ENCODE measurements around the gene ABCA7.

The ABCA7 gene

GRCh38 chr19:1081301-1082164 lies 41.6 kb downstream of the ABCA7 start:
- Histone ChIP-seq H3K79me2 (ENCODE audit: control insufficient read depth, low read length) (peaks cover 13% of the 10 kb centered on the region), H3K27ac (ENCODE audit: low read depth, low read length) (no peak overlapping the region), H3K4me3 (ENCODE audit: low read length) (no peak overlapping the region), H3F3A (ENCODE audit: control insufficient read depth, insufficient read depth) (peaks cover 3% of the 10 kb centered on the region), H3K27me3 (ENCODE audit: control insufficient read depth, low read length) (no peaks in the 10 kb centered on the region), H3K36me3 (ENCODE audit: control insufficient read depth, low read length) (peaks cover 79% of the 10 kb centered on the region), H3K4me2 (ENCODE audit: low read length) (no peak overlapping the region; the same call in 1 of the 2 replicates), H3K4me1 (ENCODE audit: control insufficient read depth, low read length) (peaks cover 30% of the 10 kb centered on the region), H3K9me3 (ENCODE audit: control insufficient read depth, insufficient read depth, low read length) (no peaks in the 10 kb centered on the region), H4K20me1 (ENCODE audit: control insufficient read depth, insufficient read depth, low read depth, low read length) (peaks cover 4% of the 10 kb centered on the region; the same call in 1 of the 2 replicates), H3K9me2 (replicated peaks; ENCODE audit: control insufficient read depth, low read length) (no peaks in the 10 kb centered on the region)
- TF ChIP-seq EZH2phosphoT487 (IDR thresholded peaks at IDR 0.05; ENCODE audit: borderline replicate concordance, low read length), result no peak
- TF ChIP-seq CTCF (IDR thresholded peaks at IDR 0.05; ENCODE audit: low read depth, low read length, poor library complexity, severe bottlenecking), result no peak

DNA sequence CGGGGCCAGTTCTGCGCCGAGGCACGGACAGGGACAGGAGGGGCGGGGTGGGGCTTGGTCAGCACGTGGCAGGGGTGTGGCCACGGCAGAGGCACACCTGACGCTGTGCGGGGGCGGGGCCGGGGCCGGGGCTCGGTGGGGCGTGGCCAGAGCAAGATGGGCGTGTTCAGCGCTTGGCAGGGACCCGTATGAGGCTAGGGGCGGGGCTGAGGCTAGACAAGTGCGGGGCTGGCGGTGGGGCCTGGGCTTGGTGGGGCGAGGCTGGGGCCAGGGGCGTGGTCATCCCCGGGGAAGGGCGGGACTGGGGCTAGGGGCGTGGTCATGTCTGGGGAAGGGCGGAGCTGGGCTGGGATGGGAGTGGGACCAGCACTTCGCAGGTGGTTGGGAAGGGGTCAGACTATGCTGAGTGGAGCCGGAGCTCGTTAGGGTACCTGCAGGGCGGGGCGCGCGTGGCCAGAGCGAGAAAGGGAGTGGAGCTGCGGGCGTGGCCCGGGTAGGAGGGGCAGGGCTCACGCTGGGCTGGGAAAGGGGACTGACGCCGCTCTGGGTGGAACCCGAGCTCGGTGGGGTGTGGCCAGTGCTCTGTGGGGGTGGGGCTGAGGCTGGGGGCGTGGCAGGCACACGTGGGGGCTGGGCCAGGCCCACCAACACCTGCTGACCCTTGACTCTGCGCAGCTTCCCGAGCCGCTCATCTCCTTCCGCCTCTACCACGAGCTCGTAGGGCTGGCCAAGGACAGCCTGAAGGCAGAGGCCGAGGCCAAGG lies 42.4 kb downstream of the ABCA7 start:
- no peak for TF ChIP-seq EZH2phosphoT487 (IDR thresholded peaks at IDR 0.05; ENCODE audit: borderline replicate concordance, low read length)
- no peak for TF ChIP-seq CTCF (IDR thresholded peaks at IDR 0.05; ENCODE audit: low read depth, low read length, poor library complexity, severe bottlenecking)
- peak overlapping the region; percentile 20; the same call in 1 of the 2 replicates for H3K4me2 ChIP-seq (ENCODE audit: low read length)
- no peak overlapping the region for H3K4me3 ChIP-seq (ENCODE audit: low read length)
- no peaks in the 10 kb centered on the region for H3K27me3 ChIP-seq (ENCODE audit: control insufficient read depth, low read length)
- H3K27ac ChIP-seq (ENCODE audit: low read depth, low read length), result no peak overlapping the region
- no peaks in the 10 kb centered on the region for H3K9me2 ChIP-seq (replicated peaks; ENCODE audit: control insufficient read depth, low read length)
- peaks cover 12% of the 10 kb centered on the region for H3K79me2 ChIP-seq (ENCODE audit: control insufficient read depth, low read length)
- H3K4me1 ChIP-seq (ENCODE audit: control insufficient read depth, low read length), result peaks cover 29% of the 10 kb centered on the region
- H3K36me3 ChIP-seq (ENCODE audit: control insufficient read depth, low read length), result peaks cover 83% of the 10 kb centered on the region
- no peaks in the 10 kb centered on the region for H3K9me3 ChIP-seq (ENCODE audit: control insufficient read depth, insufficient read depth, low read length)
- peaks cover 4% of the 10 kb centered on the region; the same call in 1 of the 2 replicates for H4K20me1 ChIP-seq (ENCODE audit: control insufficient read depth, insufficient read depth, low read depth, low read length)
- H3F3A ChIP-seq (ENCODE audit: control insufficient read depth, insufficient read depth), result peaks cover 1% of the 10 kb centered on the region

- Histone ChIP-seq H3K79me2 (ENCODE audit: control insufficient read depth, low read length) (peaks cover 6% of the 10 kb centered on the region; the same call in 1 of the 2 replicates), H3K9me3 (ENCODE audit: control insufficient read depth, insufficient read depth, low read length) (no peaks in the 10 kb centered on the region), H3K27ac (ENCODE audit: low read depth, low read length) (no peak overlapping the region), H3K9me2 (replicated peaks; ENCODE audit: control insufficient read depth, low read length) (no peaks in the 10 kb centered on the region), H3K4me3 (ENCODE audit: low read length) (no peak overlapping the region), H3F3A (ENCODE audit: control insufficient read depth, insufficient read depth) (peaks cover 9% of the 10 kb centered on the region), H3K36me3 (ENCODE audit: control insufficient read depth, low read length) (peaks cover 84% of the 10 kb centered on the region), H3K4me2 (ENCODE audit: low read length) (no peak overlapping the region), H3K27me3 (ENCODE audit: control insufficient read depth, low read length) (no peaks in the 10 kb centered on the region), H4K20me1 (ENCODE audit: control insufficient read depth, insufficient read depth, low read depth, low read length) (peaks cover 4% of the 10 kb centered on the region; the same call in 1 of the 2 replicates), H3K4me1 (ENCODE audit: control insufficient read depth, low read length) (peaks cover 29% of the 10 kb centered on the region)
- TF ChIP-seq CTCF (IDR thresholded peaks at IDR 0.05; ENCODE audit: low read depth, low read length, poor library complexity, severe bottlenecking) (no peak), EZH2phosphoT487 (IDR thresholded peaks at IDR 0.05; ENCODE audit: borderline replicate concordance, low read length) (no peak)
Observed at GRCh38 chr19:1082928-1083816, 43.3 kb downstream of the ABCA7 start.

Measured in DOHH2 (cell line).